Measurements from ENCODE around the gene CEP95.

Gene CEP95

DNA sequence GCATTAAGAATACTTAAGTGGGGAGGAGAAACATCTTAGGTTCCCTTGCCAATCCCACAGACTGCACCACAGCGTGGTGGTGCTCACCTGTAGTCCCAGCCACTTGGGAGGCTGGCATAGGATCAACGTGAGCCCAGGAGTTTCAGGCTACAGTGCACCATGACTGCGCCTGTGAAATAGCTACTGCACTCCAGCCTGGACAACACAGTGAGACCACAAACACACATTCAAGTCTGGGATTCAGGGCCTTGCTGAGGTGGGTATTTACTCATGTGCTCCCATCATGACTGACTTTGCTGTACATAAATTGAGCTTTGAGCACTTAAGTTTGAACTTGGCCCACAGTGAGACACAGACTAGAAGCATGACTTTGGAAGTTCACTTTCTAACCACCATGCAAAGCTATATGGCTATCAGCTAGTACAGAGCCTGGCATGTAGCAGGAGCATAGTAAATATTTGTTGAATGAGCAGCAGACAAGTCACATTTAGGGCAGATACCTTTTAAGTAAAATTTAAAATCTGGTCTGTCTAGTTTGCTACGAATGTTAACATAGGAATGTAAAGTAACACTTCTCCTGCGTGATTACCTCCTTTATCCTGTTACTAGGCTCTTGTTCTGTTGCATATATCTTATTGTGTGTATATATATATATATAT is 33.5 kb downstream of the CEP95 start:
- H3K9ac ChIP-seq (ENCODE audit: low read length in 2 of 2): no peak overlapping the region
- H3K27me3 ChIP-seq (ENCODE audit: control insufficient read depth in 1 of 2, insufficient read depth in 2 of 2, low read length in 2 of 2): no peaks in the 10 kb centered on the region
- H3K4me3 ChIP-seq (ENCODE audit: low read length in 2 of 2): no peak overlapping the region
- H3K4me1 ChIP-seq (ENCODE audit: control insufficient read depth, insufficient read depth, low read length): no peaks in the 10 kb centered on the region
- no peak overlapping the region for H3K27ac ChIP-seq (ENCODE audit: low read length)
- H3K9me3 ChIP-seq (ENCODE audit: control insufficient read depth in 2 of 2, low read length in 2 of 2): no peaks in the 10 kb centered on the region
- H3K36me3 ChIP-seq (ENCODE audit: control insufficient read depth in 2 of 2, insufficient read depth in 2 of 2, low read length in 2 of 2): peaks cover 30 to 33% of the 10 kb centered on the region in 2 donors

- Histone ChIP-seq H3K36me3 (ENCODE audit: control insufficient read depth in 2 of 2, insufficient read depth in 2 of 2, low read length in 2 of 2) (peaks cover 25 to 29% of the 10 kb centered on the region in 2 donors), H3K27ac (ENCODE audit: low read length) (no peak overlapping the region)
Measured at GRCh38 chr17:64544742-64545141, 38.0 kb downstream of the CEP95 start.

DNA sequence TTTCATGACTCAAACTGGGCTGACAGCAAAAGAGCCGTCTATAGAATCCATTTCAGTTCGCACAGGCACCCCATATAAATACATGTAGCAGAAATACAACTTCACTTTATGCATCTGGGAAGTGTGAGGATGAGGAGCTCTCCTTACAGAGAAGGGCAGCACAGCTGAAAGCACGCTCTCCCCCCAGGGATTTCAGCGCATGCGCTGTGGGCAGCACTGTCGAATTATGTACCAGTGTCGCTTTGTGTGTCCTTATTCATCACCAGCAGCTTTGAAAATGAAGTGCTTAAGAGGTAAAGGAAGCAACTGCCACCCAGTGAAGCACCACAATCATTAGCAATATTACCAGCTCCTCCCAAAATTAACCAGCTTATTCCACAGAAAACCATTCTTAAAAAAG is 39.9 kb downstream of the CEP95 start:
- H3K27ac ChIP-seq (ENCODE audit: low read length): no peak overlapping the region
- H3K27me3 ChIP-seq (ENCODE audit: control insufficient read depth in 1 of 2, insufficient read depth in 2 of 2, low read length in 2 of 2): no peaks in the 10 kb centered on the region
- H3K4me3 ChIP-seq (ENCODE audit: low read length in 2 of 2): no peak overlapping the region
- H3K9me3 ChIP-seq (ENCODE audit: control insufficient read depth in 2 of 2, low read length in 2 of 2): no peaks in the 10 kb centered on the region
- H3K36me3 ChIP-seq (ENCODE audit: control insufficient read depth in 2 of 2, insufficient read depth in 2 of 2, low read length in 2 of 2): peaks cover 22% of the 10 kb centered on the region in 2 donors
- H3K9ac ChIP-seq (ENCODE audit: low read length in 2 of 2): no peak overlapping the region
- H3K4me1 ChIP-seq (ENCODE audit: control insufficient read depth, insufficient read depth, low read length): no peaks in the 10 kb centered on the region

More at GRCh38 chr17:64544742-64545141, 38.0 kb downstream of the CEP95 start:
- no peaks in the 10 kb centered on the region for H3K4me1 ChIP-seq (ENCODE audit: control insufficient read depth, insufficient read depth, low read length)
- no peak overlapping the region for H3K9ac ChIP-seq (ENCODE audit: low read length in 2 of 2)
- H3K27me3 ChIP-seq (ENCODE audit: control insufficient read depth in 1 of 2, insufficient read depth in 2 of 2, low read length in 2 of 2): no peaks in the 10 kb centered on the region
- no peaks in the 10 kb centered on the region for H3K9me3 ChIP-seq (ENCODE audit: control insufficient read depth in 2 of 2, low read length in 2 of 2)
- no peak overlapping the region for H3K4me3 ChIP-seq (ENCODE audit: low read length in 2 of 2)

DNA sequence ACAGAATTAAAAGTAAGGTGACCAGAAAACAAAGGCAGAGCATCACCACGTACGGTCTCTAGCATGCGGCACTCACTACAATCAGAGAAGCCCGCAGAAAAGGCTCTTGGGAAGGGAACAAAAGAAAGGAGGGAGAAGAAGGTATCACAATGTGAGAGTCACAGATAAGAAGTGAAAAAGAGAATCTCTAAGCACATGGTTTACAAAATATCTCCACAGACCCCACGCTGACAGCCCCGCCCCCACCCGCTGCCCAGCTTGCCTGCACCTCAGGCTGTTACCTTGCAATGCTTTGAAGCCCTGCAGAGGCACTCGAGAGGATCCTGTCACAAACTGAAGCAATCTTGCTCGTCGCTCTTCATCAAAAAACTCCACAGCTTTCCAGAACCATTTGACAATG is 40.5 kb downstream of the CEP95 start:
- Histone ChIP-seq H3K36me3 (ENCODE audit: control insufficient read depth in 2 of 2, insufficient read depth in 2 of 2, low read length in 2 of 2) (peaks cover 19 to 20% of the 10 kb centered on the region in 2 donors), H3K9me3 (ENCODE audit: control insufficient read depth in 2 of 2, low read length in 2 of 2) (no peaks in the 10 kb centered on the region), H3K9ac (ENCODE audit: low read length in 2 of 2) (no peak overlapping the region), H3K4me1 (ENCODE audit: control insufficient read depth, insufficient read depth, low read length) (no peaks in the 10 kb centered on the region), H3K4me3 (ENCODE audit: low read length in 2 of 2) (no peak overlapping the region), H3K27ac (ENCODE audit: low read length) (no peak overlapping the region), H3K27me3 (ENCODE audit: control insufficient read depth in 1 of 2, insufficient read depth in 2 of 2, low read length in 2 of 2) (no peaks in the 10 kb centered on the region)

DNA sequence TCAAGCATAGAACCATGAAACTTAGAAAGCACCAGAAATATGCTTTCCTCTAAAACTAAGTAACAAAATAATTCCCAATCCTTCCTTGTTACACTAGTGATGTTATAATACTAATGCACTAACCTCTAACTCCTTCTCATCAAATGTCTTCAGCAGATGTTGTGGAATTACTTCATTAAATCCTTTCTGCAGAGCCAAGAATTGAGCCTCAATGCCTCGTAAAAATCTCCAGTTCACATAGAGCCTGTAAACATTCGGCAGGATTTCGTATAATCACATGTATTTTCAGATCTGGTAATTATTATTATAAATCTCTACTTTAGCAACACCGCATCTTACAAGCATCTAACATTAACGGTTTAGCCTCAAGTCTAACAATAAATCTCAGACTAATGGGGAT is 44.7 kb downstream of the CEP95 start:
- no peak overlapping the region for H3K9ac ChIP-seq (ENCODE audit: low read length in 2 of 2)
- H3K27ac ChIP-seq (ENCODE audit: low read length): no peak overlapping the region
- H3K9me3 ChIP-seq (ENCODE audit: control insufficient read depth in 2 of 2, low read length in 2 of 2): no peaks in the 10 kb centered on the region

GRCh38 chr17:64554028-64554637 is 47.4 kb downstream of the CEP95 start:
- Histone ChIP-seq H3K4me1 (ENCODE audit: control insufficient read depth, insufficient read depth, low read length) (no peaks in the 10 kb centered on the region), H3K36me3 (ENCODE audit: control insufficient read depth in 2 of 2, insufficient read depth in 2 of 2, low read length in 2 of 2) (peaks cover 11 to 25% of the 10 kb centered on the region in 2 donors), H3K9me3 (ENCODE audit: control insufficient read depth in 2 of 2, low read length in 2 of 2) (no peaks in the 10 kb centered on the region), H3K27ac (ENCODE audit: low read length) (no peak overlapping the region), H3K27me3 (ENCODE audit: control insufficient read depth in 1 of 2, insufficient read depth in 2 of 2, low read length in 2 of 2) (no peaks in the 10 kb centered on the region), H3K4me3 (ENCODE audit: low read length in 2 of 2) (no peak overlapping the region), H3K9ac (ENCODE audit: low read length in 2 of 2) (no peak overlapping the region)

More for the DNA sequence above, 44.7 kb downstream of the CEP95 start:
- Histone ChIP-seq H3K36me3 (ENCODE audit: control insufficient read depth in 2 of 2, insufficient read depth in 2 of 2, low read length in 2 of 2) (peaks cover 22 to 30% of the 10 kb centered on the region in 2 donors), H3K27me3 (ENCODE audit: control insufficient read depth in 1 of 2, insufficient read depth in 2 of 2, low read length in 2 of 2) (no peaks in the 10 kb centered on the region), H3K4me3 (ENCODE audit: low read length in 2 of 2) (no peak overlapping the region), H3K4me1 (ENCODE audit: control insufficient read depth, insufficient read depth, low read length) (no peaks in the 10 kb centered on the region)

GRCh38 chr17:64555281-64555680 is 48.5 kb downstream of the CEP95 start:
- Histone ChIP-seq H3K36me3 (ENCODE audit: control insufficient read depth in 2 of 2, insufficient read depth in 2 of 2, low read length in 2 of 2) (peaks cover 13 to 27% of the 10 kb centered on the region in 2 donors), H3K9me3 (ENCODE audit: control insufficient read depth in 2 of 2, low read length in 2 of 2) (no peaks in the 10 kb centered on the region), H3K4me1 (ENCODE audit: control insufficient read depth, insufficient read depth, low read length) (no peaks in the 10 kb centered on the region), H3K27ac (ENCODE audit: low read length) (no peak overlapping the region), H3K27me3 (ENCODE audit: control insufficient read depth in 1 of 2, insufficient read depth in 2 of 2, low read length in 2 of 2) (no peaks in the 10 kb centered on the region), H3K9ac (ENCODE audit: low read length in 2 of 2) (no peak overlapping the region), H3K4me3 (ENCODE audit: low read length in 2 of 2) (no peak overlapping the region)

DNA sequence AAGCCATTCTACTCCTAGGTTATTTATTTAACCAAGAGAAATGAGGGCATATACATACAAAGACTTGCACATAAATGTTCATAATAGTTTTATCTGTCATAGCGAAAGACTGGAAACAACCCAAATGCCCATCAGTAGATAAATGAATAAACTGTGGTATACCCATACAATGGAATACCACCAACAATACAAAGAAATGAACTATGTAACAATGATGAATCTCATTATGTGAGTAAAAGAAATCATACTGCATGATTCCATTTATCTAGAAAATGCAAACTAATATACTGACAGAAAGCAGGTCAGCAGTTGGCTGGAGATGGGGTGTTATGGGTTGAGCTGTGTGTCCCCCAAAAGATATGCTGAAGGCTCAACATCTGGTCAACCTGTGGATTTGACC is 57.3 kb downstream of the CEP95 start:
- no peaks in the 10 kb centered on the region for H3K4me1 ChIP-seq (ENCODE audit: control insufficient read depth, insufficient read depth, low read length)
- H3K27me3 ChIP-seq (ENCODE audit: control insufficient read depth in 1 of 2, insufficient read depth in 2 of 2, low read length in 2 of 2): no peaks in the 10 kb centered on the region
- no peak overlapping the region for H3K4me3 ChIP-seq (ENCODE audit: low read length in 2 of 2)
- H3K9ac ChIP-seq (ENCODE audit: low read length in 2 of 2): no peak overlapping the region
- H3K36me3 ChIP-seq (ENCODE audit: control insufficient read depth in 2 of 2, insufficient read depth in 2 of 2, low read length in 2 of 2): peaks cover 9 to 12% of the 10 kb centered on the region in 2 donors
- no peaks in the 10 kb centered on the region for H3K9me3 ChIP-seq (ENCODE audit: control insufficient read depth in 2 of 2, low read length in 2 of 2)
- no peak overlapping the region for H3K27ac ChIP-seq (ENCODE audit: low read length)

DNA sequence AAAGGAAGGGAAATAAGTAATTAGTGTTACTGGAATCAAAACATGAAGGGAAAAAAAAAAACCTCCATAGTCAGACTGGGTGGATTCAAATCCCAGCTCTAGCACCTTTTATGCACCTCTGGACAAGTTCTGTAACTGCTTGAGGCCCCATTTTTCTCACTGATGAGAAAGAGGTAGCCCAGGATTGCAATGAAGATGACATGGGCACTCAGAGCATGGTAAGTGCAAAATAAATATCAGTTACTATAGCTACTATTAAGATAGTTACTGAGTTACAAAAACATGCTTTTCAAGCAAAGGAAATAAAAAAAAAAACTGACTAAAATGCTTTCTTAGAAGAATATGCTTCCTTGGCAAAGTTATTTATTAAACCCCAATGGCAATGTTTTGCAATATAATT is 58.8 kb downstream of the CEP95 start:
- no peak overlapping the region for H3K9ac ChIP-seq (ENCODE audit: low read length in 2 of 2)
- H3K4me3 ChIP-seq (ENCODE audit: low read length in 2 of 2): no peak overlapping the region
- no peak overlapping the region for H3K27ac ChIP-seq (ENCODE audit: low read length)
- H3K9me3 ChIP-seq (ENCODE audit: control insufficient read depth in 2 of 2, low read length in 2 of 2): no peaks in the 10 kb centered on the region
- peaks cover 10 to 11% of the 10 kb centered on the region in 2 donors for H3K36me3 ChIP-seq (ENCODE audit: control insufficient read depth in 2 of 2, insufficient read depth in 2 of 2, low read length in 2 of 2)
- H3K4me1 ChIP-seq (ENCODE audit: control insufficient read depth, insufficient read depth, low read length): no peaks in the 10 kb centered on the region
- H3K27me3 ChIP-seq (ENCODE audit: control insufficient read depth in 1 of 2, insufficient read depth in 2 of 2, low read length in 2 of 2): no peaks in the 10 kb centered on the region

DNA sequence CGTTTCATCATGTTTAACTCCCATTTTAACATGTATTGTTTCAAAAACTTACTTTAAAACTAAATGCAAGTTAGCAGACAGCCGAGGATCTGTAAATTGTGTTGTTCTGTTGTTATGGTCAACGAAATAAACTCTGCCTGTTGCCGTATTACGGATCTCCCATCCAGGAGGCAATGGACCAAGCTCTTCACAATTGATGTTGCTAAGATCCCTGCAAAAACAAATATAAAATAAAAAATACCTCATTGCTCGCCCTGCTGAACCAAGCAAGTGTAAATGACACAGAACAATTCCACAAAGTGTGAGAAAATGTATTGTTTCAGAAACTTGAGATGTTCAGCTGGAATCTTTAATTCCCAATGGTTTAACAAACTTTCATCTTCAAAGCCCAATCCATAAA is 65.0 kb downstream of the CEP95 start:
- H3K27me3 ChIP-seq (ENCODE audit: control insufficient read depth in 1 of 2, insufficient read depth in 2 of 2, low read length in 2 of 2): no peaks in the 10 kb centered on the region
- no peak overlapping the region for H3K4me3 ChIP-seq (ENCODE audit: low read length in 2 of 2)
- H3K9ac ChIP-seq (ENCODE audit: low read length in 2 of 2): no peak overlapping the region
- peaks cover 5% of the 10 kb centered on the region for H3K4me1 ChIP-seq (ENCODE audit: control insufficient read depth, insufficient read depth, low read length)
- peak overlapping the region; percentile 31 for H3K27ac ChIP-seq (ENCODE audit: low read length)
- peaks cover 9 to 16% of the 10 kb centered on the region in 2 donors for H3K36me3 ChIP-seq (ENCODE audit: control insufficient read depth in 2 of 2, insufficient read depth in 2 of 2, low read length in 2 of 2)
- H3K9me3 ChIP-seq (ENCODE audit: control insufficient read depth in 2 of 2, low read length in 2 of 2): no peaks in the 10 kb centered on the region

DNA sequence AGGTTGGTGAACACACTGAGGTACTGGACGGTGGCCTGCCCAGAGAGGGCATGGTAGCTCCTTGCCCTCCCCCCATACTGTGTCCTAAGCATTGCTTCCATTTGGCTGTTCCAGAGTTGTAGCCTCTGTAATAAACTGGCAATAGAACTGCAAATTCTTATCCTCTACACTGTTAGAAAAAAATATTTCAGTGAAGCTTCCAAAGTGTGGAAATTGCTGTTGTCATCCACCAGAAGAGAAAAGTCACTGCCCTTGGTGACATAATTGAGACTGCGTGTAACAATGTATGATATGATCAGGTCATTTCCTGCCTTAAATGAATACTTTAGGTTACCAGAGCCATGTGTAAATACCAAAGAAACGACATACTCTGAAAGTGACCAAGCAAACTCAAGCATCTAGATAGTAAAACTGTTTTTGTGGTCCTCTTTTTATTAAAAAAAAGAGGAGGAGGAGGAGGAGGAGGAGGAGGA is 65.9 kb downstream of the CEP95 start:
- Histone ChIP-seq H3K9ac (ENCODE audit: low read length in 2 of 2) (no peak overlapping the region), H3K4me3 (ENCODE audit: low read length in 2 of 2) (no peak overlapping the region), H3K9me3 (ENCODE audit: control insufficient read depth in 2 of 2, low read length in 2 of 2) (no peaks in the 10 kb centered on the region), H3K27ac (ENCODE audit: low read length) (no peak overlapping the region), H3K36me3 (ENCODE audit: control insufficient read depth in 2 of 2, insufficient read depth in 2 of 2, low read length in 2 of 2) (peaks cover 9 to 18% of the 10 kb centered on the region in 2 donors), H3K4me1 (ENCODE audit: control insufficient read depth, insufficient read depth, low read length) (peaks cover 5% of the 10 kb centered on the region), H3K27me3 (ENCODE audit: control insufficient read depth in 1 of 2, insufficient read depth in 2 of 2, low read length in 2 of 2) (no peaks in the 10 kb centered on the region)
